H9 (cell line): ENCODE data around the gene YAF2. TPM values are rescaled to one million over a fixed set of nuclear protein-coding genes. Genes with fewer than 3 reads are reported as not detected.

Experiments
- DNase-seq: peaks from one replicate; pipeline ENCODE4 v3.0.0-alpha.2; 2017
- H2AFZ ChIP-seq: one replicate; pipeline ENCODE4 v1.6.1; 2013; ENCODE audit warnings: mild to moderate bottlenecking, low read length, control low read depth, moderate library complexity
- H2AK5ac ChIP-seq: 2 replicates; pipeline ENCODE4 v1.6.1; 2013; ENCODE audit warnings: low read length, control low read depth, mixed read lengths; ENCODE audit not compliant: insufficient read length
- H2BK120ac ChIP-seq: one replicate; pipeline ENCODE4 v1.6.1; 2013; ENCODE audit warnings: low read depth, mild to moderate bottlenecking, low read length, control low read depth, inconsistent platforms; ENCODE audit not compliant: poor library complexity, severe bottlenecking
- H2BK12ac ChIP-seq: 2 replicates; pipeline ENCODE4 v1.6.1; 2013; ENCODE audit warnings: low read length, control low read depth, mixed read lengths, low read depth; ENCODE audit not compliant: insufficient read length
- H2BK15ac ChIP-seq: 2 replicates; pipeline ENCODE4 v1.6.1; 2013; ENCODE audit warnings: low read depth, low read length, control low read depth
- H2BK20ac ChIP-seq: one replicate; pipeline ENCODE4 v1.6.1; 2013; ENCODE audit warnings: low read depth, mild to moderate bottlenecking, low read length, control low read depth, inconsistent platforms; ENCODE audit not compliant: poor library complexity, severe bottlenecking
- H2BK5ac ChIP-seq: 2 replicates; pipeline ENCODE4 v1.6.1; 2013; ENCODE audit warnings: low read length, control low read depth, mixed read lengths; ENCODE audit not compliant: insufficient read length
- H3K14ac ChIP-seq: 2 replicates; pipeline ENCODE4 v1.6.1; 2013; ENCODE audit warnings: low read length, control low read depth; ENCODE audit not compliant: insufficient read depth
- H3K18ac ChIP-seq: 2 replicates; pipeline ENCODE4 v1.6.1; 2013; ENCODE audit warnings: low read depth, mild to moderate bottlenecking, mixed read lengths, low read length, control low read depth; ENCODE audit not compliant: insufficient read length
- H3K23ac ChIP-seq: 2 replicates; pipeline ENCODE4 v1.6.1; 2013; ENCODE audit warnings: low read length, control low read depth, mixed read lengths, low read depth; ENCODE audit not compliant: insufficient read length
- H3K23me2 ChIP-seq: 2 replicates; pipeline ENCODE4 v1.6.1; 2013; ENCODE audit warnings: low read depth, mild to moderate bottlenecking, mixed read lengths, low read length, control low read depth; ENCODE audit not compliant: insufficient read length, poor library complexity, severe bottlenecking
- H3K27ac ChIP-seq: 2 replicates; pipeline ENCODE4 v1.5.1; 2013; ENCODE audit warnings: low read length, control low read depth, mixed read lengths, low read depth; ENCODE audit not compliant: insufficient read length
- H3K27me3 ChIP-seq: 2 replicates; pipeline ENCODE4 v1.6.1; 2013; ENCODE audit warnings: low read length, control low read depth, inconsistent platforms; ENCODE audit not compliant: insufficient read depth
- H3K4ac ChIP-seq: 2 replicates; pipeline ENCODE4 v1.6.1; 2013; ENCODE audit warnings: low read depth, mild to moderate bottlenecking, control low read depth, inconsistent platforms, low read length, moderate library complexity
- H3K4me1 ChIP-seq: 2 replicates; pipeline ENCODE4 v1.6.1; 2013; ENCODE audit warnings: low read length, control low read depth, inconsistent platforms; ENCODE audit not compliant: insufficient read depth
- H3K4me2 ChIP-seq: 2 replicates; pipeline ENCODE4 v1.6.1; 2013; ENCODE audit warnings: low read length, control low read depth, mixed read lengths; ENCODE audit not compliant: insufficient read length, insufficient read depth
- H3K56ac ChIP-seq: 2 replicates; pipeline ENCODE4 v1.6.1; 2013; ENCODE audit warnings: low read depth, mild to moderate bottlenecking, mixed read lengths, low read length, control low read depth; ENCODE audit not compliant: insufficient read length
- H3K79me1 ChIP-seq: 2 replicates; pipeline ENCODE4 v1.6.1; 2013; ENCODE audit warnings: low read depth, mild to moderate bottlenecking, moderate library complexity, low read length, control low read depth, inconsistent platforms; ENCODE audit not compliant: insufficient read depth, poor library complexity, severe bottlenecking
- H3K79me2 ChIP-seq: 2 replicates; pipeline ENCODE4 v1.6.1; 2013; ENCODE audit warnings: low read length, control low read depth, inconsistent platforms; ENCODE audit not compliant: insufficient read depth
- H3K9ac ChIP-seq: 2 replicates; pipeline ENCODE4 v1.6.1; 2013; ENCODE audit warnings: low read length, control low read depth, mixed read lengths; ENCODE audit not compliant: insufficient read length; ENCODE audit errors: extremely low read depth
- H3K9me3 ChIP-seq: one replicate; pipeline ENCODE4 v1.6.1; 2013; ENCODE audit warnings: low read depth, low read length, inconsistent platforms; ENCODE audit not compliant: control insufficient read depth
- H3T11ph ChIP-seq: one replicate; pipeline ENCODE4 v1.6.1; 2013; ENCODE audit warnings: mild to moderate bottlenecking, low read length, control low read depth, inconsistent platforms
- H4K20me1 ChIP-seq: one replicate; pipeline ENCODE4 v1.6.1; 2013; ENCODE audit not compliant: control insufficient read depth, insufficient read length, insufficient read depth
- H4K5ac ChIP-seq: 2 replicates; pipeline ENCODE4 v1.6.1; 2013; ENCODE audit warnings: low read depth, mild to moderate bottlenecking, mixed read lengths, low read length, control low read depth; ENCODE audit not compliant: insufficient read length
- H4K8ac ChIP-seq: replicated peaks from 2 replicates; pipeline ENCODE4 v1.6.1; 2013; ENCODE audit warnings: low read length, control low read depth, mixed read lengths, low read depth; ENCODE audit not compliant: insufficient read length
- H4K91ac ChIP-seq: 2 replicates; pipeline ENCODE4 v1.6.1; 2013; ENCODE audit warnings: low read depth, mild to moderate bottlenecking, moderate library complexity, mixed read lengths, low read length, control low read depth; ENCODE audit not compliant: insufficient read length
- H3K27ac Mint-ChIP-seq, 3 experiments: 2 replicates in 2 of 3; 3 replicates in 1 of 3; pipeline ENCODE4 v1.8.0; 2020 to 2021; ENCODE audit warnings: mixed read lengths in 3 of 3, mild to moderate bottlenecking in 1 of 3, moderate library complexity in 1 of 3
- H3K27me3 Mint-ChIP-seq: 2 replicates; pipeline ENCODE4 v1.8.0; 2021; ENCODE audit warnings: low read depth, mild to moderate bottlenecking, moderate library complexity, mixed read lengths
- H3K36me3 Mint-ChIP-seq, 3 experiments: 2 replicates in 2 of 3; 3 replicates in 1 of 3; pipeline ENCODE4 v1.8.0; 2020 to 2021; ENCODE audit warnings: low read depth in 3 of 3, mixed read lengths in 3 of 3; ENCODE audit not compliant: insufficient read depth in 1 of 3
- H3K4me1 Mint-ChIP-seq, 2 experiments: 2 replicates each; pipeline ENCODE4 v1.8.0; 2020; ENCODE audit warnings: mixed read lengths in 2 of 2
- H3K4me3 Mint-ChIP-seq, 2 experiments: 2 replicates in 1 of 2; 3 replicates in 1 of 2; pipeline ENCODE4 v1.8.0; 2020 to 2021; ENCODE audit warnings: mild to moderate bottlenecking in 2 of 2, mixed read lengths in 2 of 2, moderate library complexity in 1 of 2
- H3K9me3 Mint-ChIP-seq, 2 experiments: 2 replicates in 1 of 2; 3 replicates in 1 of 2; pipeline ENCODE4 v1.8.0; 2020; ENCODE audit warnings: mild to moderate bottlenecking in 2 of 2, mixed read lengths in 2 of 2, moderate library complexity in 1 of 2
- CTCF ChIP-seq: fragments of 200-600 bp; sonication (generic); conservative IDR thresholded peaks from 3 replicates; pipeline ENCODE4 v1.8.0; 2021; ENCODE audit warnings: antibody characterized with exemption, mild to moderate bottlenecking
- WGBS: extraction: QIAGEN DNeasy Blood & Tissue Kit; methylation state at CpG from one replicate; pipeline ENCODE4 v1.1.7; 2013; ENCODE audit warnings: missing lambda C conversion rate, low lambda C conversion rate, mixed read lengths; ENCODE audit not compliant: insufficient read length; ENCODE audit errors: extremely low coverage; 5-methylcytosine and 5-hydroxymethylcytosine counted together
- total RNA-seq: library from RNA; stranded (reverse); gene quantifications from 2 replicates; pipeline ENCODE4 v1.2.1, GENCODE V29; 2021

YAF2 gene
- total RNA-seq, 1 experiment from 2014 or later, result 1.9 TPM

GRCh38 chr12:42124764-42125387, 113.2 kb downstream of the YAF2 start:
- H3K56ac ChIP-seq, result no peak overlapping the region

More at GRCh38 chr12:42124764-42125387, 113.2 kb downstream of the YAF2 start:
- Mint-ChIP-seq H3K36me3 (no peaks in the 10 kb centered on the region; a peak in 2 of 7 replicates), H3K4me3 (no peak overlapping the region), H3K4me1 (peaks cover 7 to 12% of the 10 kb centered on the region in 2 experiments; a peak in 3 of 4 replicates), H3K9me3 (no peaks in the 10 kb centered on the region), H3K27me3 (no peaks in the 10 kb centered on the region), H3K27ac (no peak overlapping the region)
- no peak overlapping the region for H4K8ac ChIP-seq
- no peak overlapping the region for H3K4me2 ChIP-seq
- H3K23me2 ChIP-seq, result no peaks in the 10 kb centered on the region
- H2BK20ac ChIP-seq, result no peak overlapping the region
- H3K4me1 ChIP-seq, result peaks cover 4% of the 10 kb centered on the region; the same call in 1 of the 2 replicates
- H3K4ac ChIP-seq, result no peak overlapping the region
- H3K79me1 ChIP-seq, result peaks cover 2% of the 10 kb centered on the region
- no peak overlapping the region for H2BK15ac ChIP-seq
- H2AK5ac ChIP-seq, result no peak overlapping the region
- H2BK5ac ChIP-seq, result no peak overlapping the region
- no peak for DNase-seq
- no peaks in the 10 kb centered on the region for H3K9me3 ChIP-seq
- no CpG with 5 or more reads among the region's 5 CpGs for WGBS
- no peak overlapping the region for H2BK120ac ChIP-seq
- no peak overlapping the region for H3K14ac ChIP-seq
- no peak for TF ChIP-seq CTCF
- H3K79me2 ChIP-seq, result no peaks in the 10 kb centered on the region; the same call in 1 of the 2 replicates
- H3K23ac ChIP-seq, result no peak overlapping the region
- no peak overlapping the region for H2AFZ ChIP-seq
- H3K27ac ChIP-seq, result no peak overlapping the region
- no peak overlapping the region for H4K5ac ChIP-seq
- no peak overlapping the region for H3K18ac ChIP-seq
- no peak overlapping the region for H3T11ph ChIP-seq
- H3K9ac ChIP-seq, result no peak overlapping the region
- H2BK12ac ChIP-seq, result no peak overlapping the region
- no peaks in the 10 kb centered on the region for H3K27me3 ChIP-seq
- no peak overlapping the region for H4K91ac ChIP-seq
- no peaks in the 10 kb centered on the region for H4K20me1 ChIP-seq
